Fibroblast of villous mesenchyme (primary cell): ENCODE measurements around the gene FOXO3. TPM values are rescaled to one million over a fixed set of nuclear protein-coding genes. Genes with fewer than 3 reads are reported as not detected.
A peak's percentile ranks its signal among the peaks of the same experiment; 100 is the strongest.

Experiments
- DNase-seq: peaks from one replicate; pipeline ENCODE4 v3.0.0-alpha.2; 2010; ENCODE audit warnings: low read depth
- H3K4me3 ChIP-seq: 2 replicates; pipeline ENCODE4 v1.5.1; 2011; ENCODE audit warnings: low read depth, mild to moderate bottlenecking, low read length
- CTCF ChIP-seq: IDR thresholded peaks from 2 replicates; pipeline ENCODE4 v1.5.1; 2012; ENCODE audit warnings: low read depth, mild to moderate bottlenecking, low read length; ENCODE audit not compliant: insufficient read depth
- total RNA-seq: library from RNA; depleted of rRNA; stranded (reverse); fragments of >200 nt; gene quantifications from 2 replicates; pipeline ENCODE4 v1.2.3, GENCODE V29; 2012

Gene FOXO3
- total RNA-seq, 1 donor: 43.2 TPM

GRCh38 chr6:108619431-108620197, 58.9 kb downstream of the FOXO3 start:
- TF ChIP-seq CTCF: no peak
- DNase-seq: peak; percentile 41
- no peak overlapping the region for H3K4me3 ChIP-seq

- peak; percentile 72 for DNase-seq
- no peak overlapping the region for H3K4me3 ChIP-seq
- TF ChIP-seq CTCF: peak; percentile 5
These were observed 60.4 kb downstream of the FOXO3 start for GRCh38 chr6:108621117-108621516.

- no peak overlapping the region for H3K4me3 ChIP-seq
- peak; percentile 12 for TF ChIP-seq CTCF
- DNase-seq: peak; percentile 94
These were observed 62.1 kb downstream of the FOXO3 start for GRCh38 chr6:108622641-108623298.

GRCh38 chr6:108623995-108624394, 63.3 kb downstream of the FOXO3 start:
- DNase-seq: no peak
- no peak for TF ChIP-seq CTCF
- H3K4me3 ChIP-seq: no peak overlapping the region

- H3K4me3 ChIP-seq: no peak overlapping the region
These were observed 64.9 kb downstream of the FOXO3 start for GRCh38 chr6:108625581-108625980.

GRCh38 chr6:108626777-108627176, 66.1 kb downstream of the FOXO3 start:
- H3K4me3 ChIP-seq: no peak overlapping the region
- no peak for DNase-seq
- TF ChIP-seq CTCF: no peak

More at GRCh38 chr6:108625581-108625980, 64.9 kb downstream of the FOXO3 start:
- TF ChIP-seq CTCF: no peak
- DNase-seq: no peak
